Activated CD4-positive, alpha-beta T cell treated with anti-CD3 and anti-CD28 coated beads, Interleukin-2, Interleukin-6, amounts not matched to agents 100 ng/mL and 50 ng/mL, durations not matched to agents 16 hours and 8 hours (primary cell): ENCODE data around the gene TMEM106C.

Source experiments
- DNase-seq: peaks from one replicate; pipeline ENCODE4 v3.0.0-alpha.2; 2020

Gene TMEM106C

GRCh38 chr12:47963340-47964040, at the start of gene TMEM106C:
Gene TMEM106C, plus strand, starts transcription at chr12:47963596. Its CDS starts 641 bp downstream, at chr12:47964237.
- peak; percentile 96 for DNase-seq

GRCh38 chr12:47920913-47921312, 42.5 kb upstream of the TMEM106C start:
- no peak for DNase-seq

- no peak for DNase-seq
Measured at GRCh38 chr12:47921907-47922306, 41.5 kb upstream of the TMEM106C start.

DNA sequence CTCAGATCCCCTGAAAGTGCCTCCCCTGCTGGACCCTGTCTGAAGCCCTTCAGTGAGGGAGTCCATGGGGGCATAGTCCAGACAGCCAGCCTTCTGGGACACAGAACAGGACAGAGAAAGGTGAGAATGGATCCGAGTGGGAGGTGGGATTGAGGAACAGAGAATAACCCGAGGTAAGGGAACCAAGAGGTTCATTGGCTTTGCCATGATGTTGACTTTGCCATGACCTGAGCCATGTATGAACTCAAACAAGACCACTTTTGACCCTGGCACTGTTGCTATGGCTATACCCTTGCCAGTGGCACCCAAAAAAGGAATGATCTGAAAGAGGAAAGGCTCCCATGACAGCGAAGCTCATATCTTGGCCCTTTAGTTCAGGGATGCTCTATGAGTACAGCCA, 36.0 kb upstream of the TMEM106C start:
- DNase-seq, result no peak

DNA sequence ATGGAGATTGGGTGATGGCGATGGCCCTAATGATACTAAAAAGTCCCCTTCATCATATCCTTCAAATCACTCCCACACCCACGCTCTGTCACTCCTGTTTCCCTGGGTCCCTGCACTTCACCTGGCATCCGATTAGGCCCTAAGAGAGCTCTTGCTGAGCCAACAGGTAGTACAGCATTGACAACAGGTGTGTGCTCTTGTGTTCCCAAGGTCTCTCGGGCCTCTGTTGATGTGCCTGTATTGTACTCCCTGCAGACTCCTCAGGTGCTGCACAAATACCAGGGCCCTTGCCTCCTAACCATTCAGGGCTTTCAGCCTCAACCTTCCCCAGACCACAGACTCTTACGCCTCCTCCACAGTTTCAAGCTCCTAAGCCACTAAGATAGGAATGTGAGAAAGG, 32.8 kb upstream of the TMEM106C start:
- no peak for DNase-seq

GRCh38 chr12:47931187-47931586, 32.2 kb upstream of the TMEM106C start:
- DNase-seq, result no peak

- no peak for DNase-seq
Measured at GRCh38 chr12:47935184-47935583, 28.2 kb upstream of the TMEM106C start.

GRCh38 chr12:47938093-47938492, 25.3 kb upstream of the TMEM106C start:
- no peak for DNase-seq

- DNase-seq, result no peak
Measured at GRCh38 chr12:47938594-47938993, 24.8 kb upstream of the TMEM106C start.

- DNase-seq, result no peak
Measured at GRCh38 chr12:47939009-47939601, 24.3 kb upstream of the TMEM106C start.

DNA sequence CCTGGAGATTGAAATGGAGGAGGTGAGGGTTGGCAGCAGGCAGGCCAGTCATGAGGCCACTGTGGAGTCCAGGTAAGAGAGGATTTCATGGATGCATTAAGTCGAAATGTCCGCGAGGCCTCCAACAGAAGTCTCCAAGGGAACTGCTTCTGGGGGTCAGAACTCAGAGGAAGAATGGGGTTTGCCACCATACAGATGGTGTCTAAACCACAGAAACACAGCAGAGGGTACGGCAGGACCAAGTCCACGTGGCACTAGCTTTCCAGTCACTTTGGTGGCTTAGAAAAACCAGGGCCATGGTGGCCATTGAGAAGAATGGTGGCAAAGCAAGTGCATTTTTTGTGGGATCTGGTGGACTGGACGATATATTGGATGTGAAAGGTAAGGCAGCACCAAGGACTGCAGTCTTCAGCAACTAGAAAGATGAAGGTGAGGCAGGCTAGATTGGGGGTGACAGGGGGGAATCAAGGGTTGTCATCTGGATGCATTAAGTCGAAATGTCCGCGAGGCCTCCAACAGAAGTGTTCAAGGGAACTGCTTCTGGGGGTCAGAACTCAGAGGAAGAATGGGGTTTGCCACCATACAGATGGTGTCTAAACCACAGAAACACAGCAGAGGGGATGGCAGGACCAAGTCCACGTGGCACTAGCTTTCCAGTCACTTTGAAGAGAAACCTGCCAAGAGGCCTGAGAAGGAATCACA, 22.5 kb upstream of the TMEM106C start:
- no peak for DNase-seq

- DNase-seq, result no peak
Measured at GRCh38 chr12:47941475-47941780, 22.0 kb upstream of the TMEM106C start.

DNA sequence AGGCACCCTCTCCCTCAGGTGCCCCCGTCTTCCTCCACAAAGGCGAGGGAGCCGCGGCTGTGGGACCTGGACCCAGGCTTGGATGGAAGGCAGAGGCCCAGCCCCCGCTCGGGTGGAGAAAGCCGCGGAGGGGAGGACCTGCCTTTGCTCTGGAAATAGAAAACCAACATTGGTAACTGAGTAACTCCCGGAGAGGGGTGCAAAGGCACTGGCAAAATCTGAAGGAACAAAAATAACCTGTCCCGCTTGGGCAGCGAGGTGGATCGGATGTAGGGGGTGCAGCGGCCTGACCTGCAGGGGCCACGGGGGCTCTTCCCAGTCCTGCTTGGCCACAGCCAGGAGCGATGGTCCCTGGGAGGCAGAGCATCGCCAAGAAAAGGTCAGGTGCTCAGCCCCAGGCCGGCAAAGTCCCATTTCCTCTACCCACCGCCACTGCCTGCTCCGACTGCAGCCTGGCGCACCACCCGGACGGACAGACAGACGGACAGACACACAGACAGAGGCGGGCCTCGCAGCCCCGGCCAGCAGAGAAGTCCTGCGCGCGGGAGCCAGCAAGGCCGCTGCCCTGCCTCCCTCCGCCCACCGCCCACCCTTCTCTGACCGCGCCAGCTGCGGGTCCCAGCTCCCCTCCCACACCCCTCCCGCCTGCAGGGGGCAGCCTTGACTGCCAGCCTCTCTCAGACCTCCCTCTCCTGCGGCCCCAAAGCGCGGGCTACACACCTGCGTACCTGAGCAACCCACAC, 21.4 kb upstream of the TMEM106C start:
- peak; percentile 42 for DNase-seq

- no peak for DNase-seq
Measured at GRCh38 chr12:47942614-47943225, 20.7 kb upstream of the TMEM106C start.

- no peak for DNase-seq
Measured at GRCh38 chr12:47943623-47944340, 19.6 kb upstream of the TMEM106C start.

DNA sequence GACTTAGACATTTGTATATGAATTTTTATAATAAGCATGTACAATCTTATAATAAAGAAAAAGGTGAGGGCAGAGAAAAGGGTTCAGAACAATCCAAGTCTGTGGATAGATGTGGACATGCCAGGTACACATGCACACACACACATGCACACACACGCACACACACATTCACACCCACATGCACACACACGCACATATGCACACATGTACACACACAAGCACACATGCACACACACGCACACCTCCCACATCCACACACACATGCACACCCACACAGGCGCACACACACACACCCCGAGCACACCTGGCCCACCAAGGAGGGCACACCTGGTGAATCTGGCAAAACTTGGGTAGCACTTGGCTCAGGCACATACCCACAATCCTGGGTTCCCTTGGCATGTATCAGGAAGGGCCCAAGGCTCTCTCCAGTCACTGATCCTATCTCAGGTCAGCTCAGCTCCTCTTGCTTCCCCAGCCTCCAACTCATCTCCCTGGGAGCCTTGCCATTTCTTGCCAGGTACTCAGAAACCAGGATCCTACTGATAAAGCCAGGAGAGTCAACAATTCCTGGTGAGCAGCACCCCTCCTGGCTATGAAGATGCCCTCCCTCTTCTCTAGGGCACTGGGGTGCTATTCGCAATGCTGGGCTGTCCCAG, 18.6 kb upstream of the TMEM106C start:
- no peak for DNase-seq

GRCh38 chr12:47945341-47945728, 18.1 kb upstream of the TMEM106C start:
- no peak for DNase-seq

DNA sequence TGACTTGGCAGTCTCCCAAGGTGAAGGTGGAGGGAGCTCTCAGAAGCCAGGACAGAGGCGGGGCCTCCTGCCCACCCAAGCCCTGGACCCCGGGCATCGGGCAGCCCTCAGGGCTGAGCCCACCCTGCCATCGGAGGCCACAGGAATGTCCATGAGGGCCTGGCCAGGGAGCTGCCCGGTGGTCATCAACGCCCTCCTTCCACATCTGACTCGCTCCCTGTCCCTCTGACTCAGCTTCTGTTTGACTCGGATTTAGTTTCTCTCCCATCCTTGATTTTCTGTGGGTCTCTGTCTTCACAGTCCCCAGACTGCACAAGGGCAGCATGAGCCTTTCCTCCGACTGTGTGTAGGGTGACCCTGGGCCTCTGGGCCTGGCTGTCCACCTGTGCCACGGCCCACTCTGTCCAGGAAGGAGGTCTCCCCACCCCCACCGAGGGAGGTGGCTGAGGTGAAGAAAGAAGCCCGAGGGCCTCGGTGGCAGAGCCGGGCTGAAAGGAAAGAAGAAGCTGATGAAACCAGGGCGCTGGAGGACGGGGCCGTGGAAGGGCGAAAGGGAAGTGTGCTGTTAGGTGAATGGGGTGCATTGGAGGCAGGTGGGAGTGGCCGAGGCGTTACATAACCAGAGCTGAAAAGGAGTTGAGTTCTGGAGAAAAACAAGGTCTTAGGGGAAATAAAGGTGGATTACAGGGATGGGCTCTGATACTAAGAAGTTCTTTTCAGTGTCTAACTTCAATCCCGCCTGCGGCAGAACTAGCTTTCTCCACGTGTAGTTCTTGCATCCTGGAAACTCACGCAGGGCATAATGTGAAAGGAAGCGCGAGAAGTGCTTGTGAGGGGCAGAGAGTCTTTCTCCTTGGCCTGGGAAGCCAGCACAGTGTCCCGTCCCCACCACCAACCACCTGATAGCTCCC, 16.7 kb upstream of the TMEM106C start:
- no peak for DNase-seq

- no peak for DNase-seq
Measured at GRCh38 chr12:47947341-47947740, 16.1 kb upstream of the TMEM106C start.

DNA sequence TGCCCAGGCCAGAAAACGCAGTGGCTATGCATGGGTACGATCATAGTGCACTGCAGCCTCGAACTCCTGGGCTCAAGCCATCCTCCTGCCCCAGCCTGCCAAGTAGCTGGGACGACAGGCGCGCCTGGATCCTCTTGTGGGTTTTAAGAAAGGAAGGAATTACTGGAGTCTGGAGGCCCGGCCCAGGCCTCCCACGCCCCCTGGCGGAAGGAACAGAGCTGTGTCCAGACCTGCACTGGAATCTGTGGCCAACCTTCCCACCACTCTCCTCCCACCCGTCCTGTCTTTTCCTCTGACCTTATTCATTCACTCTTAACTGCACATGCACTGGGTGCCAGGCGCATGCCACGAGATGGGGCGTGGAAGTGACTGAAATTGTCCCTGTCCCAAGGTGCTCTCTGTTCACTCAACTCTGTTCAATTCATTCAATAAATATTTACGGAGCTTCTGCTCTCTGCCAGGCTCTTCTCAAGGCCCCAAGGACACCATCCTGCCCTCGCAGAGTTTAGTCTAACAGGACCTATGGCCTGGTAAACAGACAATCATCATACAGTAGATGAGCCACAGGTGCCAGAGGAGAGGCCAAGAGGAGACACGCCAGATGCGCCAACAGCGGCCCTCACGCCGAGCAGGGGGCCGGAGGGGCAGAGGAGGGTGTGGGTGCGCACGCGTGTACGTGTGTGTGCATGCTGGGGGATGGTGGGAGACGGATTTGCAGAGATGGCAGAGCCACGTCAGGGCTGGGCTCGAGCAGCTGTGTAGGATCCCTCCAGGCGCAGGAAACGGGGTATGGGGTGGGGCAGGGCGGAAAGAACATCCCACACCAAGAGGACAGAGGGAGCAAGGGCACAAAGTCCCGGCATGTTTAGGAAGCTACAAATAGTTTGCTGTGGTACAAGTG, 13.7 kb upstream of the TMEM106C start:
- peak; percentile 61 for DNase-seq
